ENCODE measurements around the gene IGFBP5.
A peak's percentile ranks its signal among the peaks of the same experiment; 100 is the strongest.

IGFBP5 gene

GRCh38 chr2:216663106-216663505, 32.2 kb downstream of the IGFBP5 start:
- H3K9me3 Mint-ChIP-seq: no peaks in the 10 kb centered on the region
- peaks cover 0 to 4% of the 10 kb centered on the region in 2 donors for H3K4me1 Mint-ChIP-seq (ENCODE audit: low read depth in 2 of 2)
- ATAC-seq (replicated peaks): no peak
- no peak for DNase-seq
- H3K36me3 Mint-ChIP-seq (ENCODE audit: insufficient read depth): peaks cover 2% of the 10 kb centered on the region
- peaks cover 14 to 40% of the 10 kb centered on the region in 2 donors for H3K27me3 Mint-ChIP-seq
- H3K4me3 Mint-ChIP-seq: no peak overlapping the region
- no peak overlapping the region for H3K27ac Mint-ChIP-seq

- H3K27ac Mint-ChIP-seq: no peak overlapping the region
- H3K4me1 Mint-ChIP-seq (ENCODE audit: low read depth in 2 of 2): peaks cover 0 to 4% of the 10 kb centered on the region in 2 donors
- H3K36me3 Mint-ChIP-seq (ENCODE audit: insufficient read depth): peaks cover 2% of the 10 kb centered on the region
- DNase-seq (no peak), ATAC-seq (replicated peaks) (no peak)
- H3K4me3 Mint-ChIP-seq: no peak overlapping the region
- peaks cover 20 to 39% of the 10 kb centered on the region in 2 donors for H3K27me3 Mint-ChIP-seq
- H3K9me3 Mint-ChIP-seq: no peaks in the 10 kb centered on the region
These were observed 33.5 kb downstream of the IGFBP5 start for GRCh38 chr2:216661639-216662375.

GRCh38 chr2:216661051-216661450, 34.3 kb downstream of the IGFBP5 start:
- H3K4me1 Mint-ChIP-seq (ENCODE audit: low read depth in 2 of 2): no peaks in the 10 kb centered on the region
- DNase-seq (no peak), ATAC-seq (replicated peaks) (no peak)
- H3K27ac Mint-ChIP-seq: no peak overlapping the region
- H3K27me3 Mint-ChIP-seq: peaks cover 22 to 40% of the 10 kb centered on the region in 2 donors
- H3K9me3 Mint-ChIP-seq: no peaks in the 10 kb centered on the region
- no peak overlapping the region for H3K4me3 Mint-ChIP-seq
- H3K36me3 Mint-ChIP-seq (ENCODE audit: insufficient read depth): no peaks in the 10 kb centered on the region

GRCh38 chr2:216660496-216660895, 34.9 kb downstream of the IGFBP5 start:
- no peak for ATAC-seq (replicated peaks)
- no peak for DNase-seq
- Mint-ChIP-seq H3K27ac (no peak overlapping the region), H3K36me3 (ENCODE audit: insufficient read depth) (no peaks in the 10 kb centered on the region), H3K4me1 (ENCODE audit: low read depth in 2 of 2) (no peaks in the 10 kb centered on the region), H3K4me3 (no peak overlapping the region), H3K27me3 (peaks cover 22 to 41% of the 10 kb centered on the region in 2 donors), H3K9me3 (no peaks in the 10 kb centered on the region)

- Mint-ChIP-seq H3K9me3 (no peaks in the 10 kb centered on the region), H3K27me3 (peaks cover 22 to 41% of the 10 kb centered on the region in 2 donors), H3K4me1 (ENCODE audit: low read depth in 2 of 2) (no peaks in the 10 kb centered on the region), H3K36me3 (ENCODE audit: insufficient read depth) (no peaks in the 10 kb centered on the region), H3K27ac (no peak overlapping the region), H3K4me3 (no peak overlapping the region)
- DNase-seq (no peak), ATAC-seq (replicated peaks) (no peak)
These were observed 36.1 kb downstream of the IGFBP5 start for GRCh38 chr2:216659276-216659675.

- Mint-ChIP-seq H3K36me3 (ENCODE audit: insufficient read depth) (no peaks in the 10 kb centered on the region), H3K27me3 (peaks cover 22 to 41% of the 10 kb centered on the region in 2 donors), H3K4me1 (ENCODE audit: low read depth in 2 of 2) (peaks cover 0 to 2% of the 10 kb centered on the region in 2 donors), H3K9me3 (no peaks in the 10 kb centered on the region), H3K4me3 (no peak overlapping the region), H3K27ac (no peak overlapping the region)
- ATAC-seq (replicated peaks) (no peak), DNase-seq (no peak)
These were observed 36.6 kb downstream of the IGFBP5 start for GRCh38 chr2:216658757-216659156.

GRCh38 chr2:216657980-216658379, 37.4 kb downstream of the IGFBP5 start:
- DNase-seq (no peak), ATAC-seq (replicated peaks) (no peak)
- H3K4me1 Mint-ChIP-seq (ENCODE audit: low read depth in 2 of 2): peaks cover 0 to 2% of the 10 kb centered on the region in 2 donors
- H3K27me3 Mint-ChIP-seq: peaks cover 22 to 41% of the 10 kb centered on the region in 2 donors
- H3K4me3 Mint-ChIP-seq: no peak overlapping the region
- no peaks in the 10 kb centered on the region for H3K9me3 Mint-ChIP-seq
- H3K27ac Mint-ChIP-seq: no peak overlapping the region
- no peaks in the 10 kb centered on the region for H3K36me3 Mint-ChIP-seq (ENCODE audit: insufficient read depth)

- H3K27me3 Mint-ChIP-seq: peaks cover 28 to 41% of the 10 kb centered on the region in 2 donors
- ATAC-seq (replicated peaks) (no peak), DNase-seq (no peak)
- no peak overlapping the region for H3K4me3 Mint-ChIP-seq
- H3K36me3 Mint-ChIP-seq (ENCODE audit: insufficient read depth): no peaks in the 10 kb centered on the region
- no peaks in the 10 kb centered on the region for H3K9me3 Mint-ChIP-seq
- peak overlapping the region in 1 of 2 donors; percentile 20 for H3K27ac Mint-ChIP-seq
- peaks cover 0 to 2% of the 10 kb centered on the region in 2 donors for H3K4me1 Mint-ChIP-seq (ENCODE audit: low read depth in 2 of 2)
These were observed 38.1 kb downstream of the IGFBP5 start for GRCh38 chr2:216657086-216657855.

GRCh38 chr2:216654528-216655052, 40.8 kb downstream of the IGFBP5 start:
- peaks cover 0 to 2% of the 10 kb centered on the region in 2 donors for H3K4me1 Mint-ChIP-seq (ENCODE audit: low read depth in 2 of 2)
- H3K27ac Mint-ChIP-seq: no peak overlapping the region
- no peaks in the 10 kb centered on the region for H3K9me3 Mint-ChIP-seq
- DNase-seq (no peak), ATAC-seq (replicated peaks) (no peak)
- H3K27me3 Mint-ChIP-seq: peaks cover 28 to 44% of the 10 kb centered on the region in 2 donors
- H3K4me3 Mint-ChIP-seq: no peak overlapping the region
- H3K36me3 Mint-ChIP-seq (ENCODE audit: insufficient read depth): no peaks in the 10 kb centered on the region

GRCh38 chr2:216653931-216654365, 41.4 kb downstream of the IGFBP5 start:
- Mint-ChIP-seq H3K27ac (no peak overlapping the region), H3K9me3 (no peaks in the 10 kb centered on the region), H3K27me3 (peaks cover 26 to 38% of the 10 kb centered on the region in 2 donors), H3K4me1 (ENCODE audit: low read depth in 2 of 2) (peaks cover 0 to 2% of the 10 kb centered on the region in 2 donors), H3K36me3 (ENCODE audit: insufficient read depth) (no peaks in the 10 kb centered on the region), H3K4me3 (no peak overlapping the region)
- DNase-seq (no peak), ATAC-seq (replicated peaks) (no peak)

GRCh38 chr2:216653093-216653799, 42.1 kb downstream of the IGFBP5 start:
- no peak overlapping the region for H3K27ac Mint-ChIP-seq
- ATAC-seq (replicated peaks): no peak
- H3K4me1 Mint-ChIP-seq (ENCODE audit: low read depth in 2 of 2): peaks cover 0 to 2% of the 10 kb centered on the region in 2 donors
- no peak for DNase-seq
- no peaks in the 10 kb centered on the region for H3K9me3 Mint-ChIP-seq
- H3K4me3 Mint-ChIP-seq: no peak overlapping the region
- H3K36me3 Mint-ChIP-seq (ENCODE audit: insufficient read depth): no peaks in the 10 kb centered on the region
- H3K27me3 Mint-ChIP-seq: peaks cover 25 to 31% of the 10 kb centered on the region in 2 donors

- H3K27ac Mint-ChIP-seq: no peak overlapping the region
- H3K36me3 Mint-ChIP-seq (ENCODE audit: insufficient read depth): peaks cover under 1% of the 10 kb centered on the region
- no peaks in the 10 kb centered on the region for H3K9me3 Mint-ChIP-seq
- ATAC-seq (replicated peaks) (no peak), DNase-seq (no peak)
- H3K4me1 Mint-ChIP-seq (ENCODE audit: low read depth in 2 of 2): peaks cover 0 to 2% of the 10 kb centered on the region in 2 donors
- peaks cover 24 to 25% of the 10 kb centered on the region in 2 donors for H3K27me3 Mint-ChIP-seq
- H3K4me3 Mint-ChIP-seq: no peak overlapping the region
These were observed 42.8 kb downstream of the IGFBP5 start for GRCh38 chr2:216652566-216652965.

- ATAC-seq (replicated peaks) (no peak), DNase-seq (no peak)
- Mint-ChIP-seq H3K36me3 (ENCODE audit: insufficient read depth) (peaks cover 2% of the 10 kb centered on the region), H3K27ac (no peak overlapping the region), H3K9me3 (no peaks in the 10 kb centered on the region), H3K27me3 (peaks cover 19 to 20% of the 10 kb centered on the region in 2 donors), H3K4me3 (no peak overlapping the region), H3K4me1 (ENCODE audit: low read depth in 2 of 2) (peaks cover 0 to 2% of the 10 kb centered on the region in 2 donors)
These were observed 43.9 kb downstream of the IGFBP5 start for GRCh38 chr2:216651351-216651881.
